PC-9 (cell line): ENCODE data around the gene ASTN2. TPM values are rescaled to one million over a fixed set of nuclear protein-coding genes. Genes with fewer than 3 reads are reported as not detected.

ENCODE experiments used
- BruUV-seq: library from RNA; stranded (reverse); fragments of 400-500 nt; replicated peaks from 2 replicates; lab custom pipeline; 2021; lab: Mats Ljungman, UMichigan
- CTCF ChIA-PET: fragments of 300-600 bp; sonication (Branson Sonifier 250); formaldehyde crosslinking; loops from one replicate; lab custom pipeline; 2022; ENCODE audit warnings: antibody characterized with exemption; lab: Charles Lee
- POLR2A ChIA-PET: fragments of 300-600 bp; sonication (Branson Sonifier 250); formaldehyde crosslinking; loops from one replicate; lab custom pipeline; 2022; ENCODE audit warnings: antibody characterized with exemption; ENCODE audit not compliant: unreplicated experiment; lab: Charles Lee
- DNase-seq, 2 experiments: peaks; one replicate each; pipeline versions ENCODE4 v3.0.0 to v3.0.0-alpha.2; 2015 to 2022; ENCODE audit warnings: mixed read lengths in 1 of 2
- H2AFZ ChIP-seq: fragments of 200-600 bp; sonication (generic); 2 replicates; pipeline ENCODE4 v1.8.1; 2017; ENCODE audit warnings: antibody characterized with exemption
- H3F3A ChIP-seq: fragments of 200-600 bp; sonication (generic); 2 replicates; pipeline ENCODE4 v1.8.1; 2017; ENCODE audit warnings: antibody characterized with exemption, mild to moderate bottlenecking, low read depth; ENCODE audit not compliant: insufficient read depth
- H3K27ac ChIP-seq: fragments of 200-600 bp; sonication (generic); 2 replicates; pipeline ENCODE4 v1.6.1; 2016; ENCODE audit warnings: mixed run types
- H3K27me3 ChIP-seq: fragments of 200-600 bp; sonication (generic); 2 replicates; pipeline ENCODE4 v1.6.1; 2016; ENCODE audit warnings: low read depth, mixed run types; ENCODE audit not compliant: insufficient read depth
- H3K36me3 ChIP-seq: fragments of 200-600 bp; sonication (generic); 2 replicates; pipeline ENCODE4 v1.6.1; 2016; ENCODE audit warnings: low read depth, mixed run types
- H3K4me1 ChIP-seq: fragments of 200-600 bp; sonication (generic); replicated peaks from 2 replicates; pipeline ENCODE4 v1.6.1; 2016; ENCODE audit warnings: mixed run types; ENCODE audit not compliant: insufficient read depth
- H3K4me2 ChIP-seq: fragments of 200-600 bp; sonication (generic); 2 replicates; pipeline ENCODE4 v1.6.1; 2017; ENCODE audit warnings: mixed run types
- H3K4me3 ChIP-seq: fragments of 200-600 bp; sonication (generic); 2 replicates; pipeline ENCODE4 v1.6.1; 2016; ENCODE audit warnings: mixed run types
- H3K79me2 ChIP-seq: fragments of 200-600 bp; sonication (generic); 2 replicates; pipeline ENCODE4 v1.6.1; 2017; ENCODE audit warnings: low read depth, mixed run types
- H3K9me2 ChIP-seq: fragments of 200-600 bp; sonication (generic); 2 replicates; pipeline ENCODE4 v1.8.1; 2017; ENCODE audit warnings: mild to moderate bottlenecking; ENCODE audit not compliant: insufficient read depth
- H3K9me3 ChIP-seq: fragments of 200-600 bp; sonication (generic); 2 replicates; pipeline ENCODE4 v1.8.1; 2016; ENCODE audit warnings: low read depth; ENCODE audit not compliant: insufficient read depth
- H4K20me1 ChIP-seq: fragments of 200-600 bp; sonication (generic); 2 replicates; pipeline ENCODE4 v1.8.1; 2017; ENCODE audit not compliant: insufficient read depth
- EZH2 ChIP-seq: fragments of 200-600 bp; sonication (generic); IDR thresholded peaks from 2 replicates; pipeline ENCODE4 v1.8.0; 2017; ENCODE audit warnings: antibody characterized with exemption, low read depth
- intact Hi-C: fragments of 100-400 bp; cut with micrococcal nuclease; formaldehyde crosslinking; loops from one replicate; pipeline ENCODE4 v1.10.0; 2022; ENCODE audit not compliant: unreplicated experiment
- total RNA-seq: library from RNA; stranded (reverse); gene quantifications from 2 replicates; pipeline ENCODE4 v1.2.3, GENCODE V29; 2021
- TF ChIP-seq, protein P1 (sequence below): fragments of 200-600 bp; sonication (generic); conservative IDR thresholded peaks from 2 replicates; pipeline ENCODE4 v1.6.1; 2017; ENCODE audit warnings: mixed run types, antibody characterized with exemption, mild to moderate bottlenecking, moderate library complexity

Gene ASTN2
- total RNA-seq, 1 experiment from 2014 or later: 6.2 TPM

- no peak for TF ChIP-seq EZH2
- TF ChIP-seq, protein P1, sequence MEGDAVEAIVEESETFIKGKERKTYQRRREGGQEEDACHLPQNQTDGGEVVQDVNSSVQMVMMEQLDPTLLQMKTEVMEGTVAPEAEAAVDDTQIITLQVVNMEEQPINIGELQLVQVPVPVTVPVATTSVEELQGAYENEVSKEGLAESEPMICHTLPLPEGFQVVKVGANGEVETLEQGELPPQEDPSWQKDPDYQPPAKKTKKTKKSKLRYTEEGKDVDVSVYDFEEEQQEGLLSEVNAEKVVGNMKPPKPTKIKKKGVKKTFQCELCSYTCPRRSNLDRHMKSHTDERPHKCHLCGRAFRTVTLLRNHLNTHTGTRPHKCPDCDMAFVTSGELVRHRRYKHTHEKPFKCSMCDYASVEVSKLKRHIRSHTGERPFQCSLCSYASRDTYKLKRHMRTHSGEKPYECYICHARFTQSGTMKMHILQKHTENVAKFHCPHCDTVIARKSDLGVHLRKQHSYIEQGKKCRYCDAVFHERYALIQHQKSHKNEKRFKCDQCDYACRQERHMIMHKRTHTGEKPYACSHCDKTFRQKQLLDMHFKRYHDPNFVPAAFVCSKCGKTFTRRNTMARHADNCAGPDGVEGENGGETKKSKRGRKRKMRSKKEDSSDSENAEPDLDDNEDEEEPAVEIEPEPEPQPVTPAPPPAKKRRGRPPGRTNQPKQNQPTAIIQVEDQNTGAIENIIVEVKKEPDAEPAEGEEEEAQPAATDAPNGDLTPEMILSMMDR: no peak
- H3K4me2 ChIP-seq: no peak overlapping the region
- H3K79me2 ChIP-seq: no peaks in the 10 kb centered on the region
- ChIA-PET CTCF (no interaction called here), POLR2A (no interaction called here)
- no peaks in the 10 kb centered on the region for H3K36me3 ChIP-seq
- no peaks in the 10 kb centered on the region for H3K9me2 ChIP-seq
- BruUV-seq: no TSS peak
- H3K27me3 ChIP-seq: no peaks in the 10 kb centered on the region
- intact Hi-C loops: no loop called here
- H3K9me3 ChIP-seq: peaks cover 3% of the 10 kb centered on the region; the same call in 1 of the 2 replicates
- no peaks in the 10 kb centered on the region for H3F3A ChIP-seq
- H3K4me3 ChIP-seq: no peak overlapping the region
- no peaks in the 10 kb centered on the region for H4K20me1 ChIP-seq
- no peak for DNase-seq
- no peak overlapping the region for H3K27ac ChIP-seq
- H2AFZ ChIP-seq: no peak overlapping the region
- H3K4me1 ChIP-seq: no peaks in the 10 kb centered on the region
Observed at GRCh38 chr9:116671605-116672004, 743.3 kb downstream of the ASTN2 start.

DNA sequence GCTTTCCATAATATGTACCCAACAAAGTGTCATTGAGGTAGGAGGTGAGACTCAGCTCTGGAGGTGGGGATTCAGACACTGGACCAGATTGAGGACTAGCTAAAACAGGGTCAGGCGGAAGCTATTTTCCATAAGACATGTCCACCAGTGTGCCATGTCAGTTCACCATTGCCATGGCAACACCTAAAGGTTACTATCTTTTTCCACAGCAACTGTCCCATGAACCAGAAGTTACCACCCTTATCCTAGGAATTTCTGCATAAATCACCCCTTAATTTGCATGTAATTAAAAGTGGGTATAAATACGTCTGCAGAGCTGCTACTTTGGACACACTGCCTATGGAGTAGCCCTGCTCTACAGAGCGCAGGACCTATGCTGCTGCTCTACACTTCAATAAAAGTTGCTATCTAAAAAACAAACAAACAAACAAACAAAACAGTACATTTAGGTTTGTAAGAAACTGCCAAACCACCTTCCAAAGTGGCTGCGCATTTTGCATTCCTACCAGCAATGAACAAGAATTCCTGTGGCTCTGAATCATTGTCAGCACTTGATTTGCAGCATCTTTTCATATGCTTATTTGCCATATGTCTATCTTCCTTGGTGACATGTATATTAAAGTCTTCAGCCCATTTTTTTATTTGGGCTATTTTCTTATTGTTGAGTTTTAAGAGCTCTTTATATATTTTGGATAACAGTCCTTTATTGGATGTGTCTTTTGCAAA lies 745.7 kb downstream of the ASTN2 start:
- ChIA-PET CTCF (no interaction called here), POLR2A (no interaction called here)
- Histone ChIP-seq H3K27me3 (no peaks in the 10 kb centered on the region), H3K9me3 (peaks cover 3% of the 10 kb centered on the region; the same call in 1 of the 2 replicates), H3K36me3 (no peaks in the 10 kb centered on the region), H3F3A (no peaks in the 10 kb centered on the region), H3K4me3 (no peak overlapping the region), H4K20me1 (no peaks in the 10 kb centered on the region), H2AFZ (no peak overlapping the region), H3K9me2 (no peaks in the 10 kb centered on the region), H3K79me2 (no peaks in the 10 kb centered on the region), H3K4me2 (no peak overlapping the region), H3K4me1 (no peaks in the 10 kb centered on the region), H3K27ac (no peak overlapping the region)
- no peak for TF ChIP-seq EZH2
- TF ChIP-seq, protein P1: no peak
- intact Hi-C loops: loop anchor here (10.0 kb wide), 1 partner anchor 2004 kb away; no protein-coding TSS in a partner anchor
- BruUV-seq: no TSS peak
- DNase-seq: no peak

DNA sequence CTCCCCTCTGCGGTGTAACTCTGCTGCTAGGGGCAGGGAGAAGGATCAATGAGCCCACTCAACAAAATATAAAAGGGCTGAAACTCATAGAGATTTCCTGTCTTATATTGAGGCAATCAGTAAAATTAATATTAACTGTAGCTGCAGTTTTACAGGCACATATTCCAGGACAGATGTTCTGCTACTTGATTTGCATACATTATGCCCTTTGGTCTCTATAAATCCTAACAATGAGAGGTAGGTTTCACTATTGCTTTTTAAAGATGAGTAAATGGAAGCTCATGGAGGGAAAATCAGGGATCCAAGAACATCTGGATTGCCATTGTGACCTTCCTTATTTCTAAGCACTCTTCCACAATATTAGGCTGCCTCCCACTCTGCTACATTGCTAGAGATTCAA lies 751.3 kb downstream of the ASTN2 start:
- BruUV-seq: no TSS peak
- DNase-seq: no peak
- Histone ChIP-seq H3K4me1 (no peaks in the 10 kb centered on the region), H3K9me2 (no peaks in the 10 kb centered on the region), H3K4me2 (no peak overlapping the region), H3K4me3 (no peak overlapping the region), H3K79me2 (no peaks in the 10 kb centered on the region), H2AFZ (no peak overlapping the region), H3K9me3 (no peaks in the 10 kb centered on the region; the same call in 1 of the 2 replicates), H3K27ac (no peak overlapping the region), H3K27me3 (no peaks in the 10 kb centered on the region), H4K20me1 (no peaks in the 10 kb centered on the region), H3K36me3 (no peaks in the 10 kb centered on the region), H3F3A (no peaks in the 10 kb centered on the region)
- intact Hi-C loops: loop anchor here (5.0 to 10.0 kb wide), 2 partner anchors 1926 to 1999 kb away; no protein-coding TSS in a partner anchor
- CTCF ChIA-PET: interaction anchor here (0.5 to 0.7 kb wide), 2 partner anchors 1638 to 1643 kb away, joined by 3 read pairs; no protein-coding TSS in a partner anchor
- POLR2A ChIA-PET: no interaction called here
- TF ChIP-seq EZH2: no peak
- TF ChIP-seq, protein P1: no peak
